ENCODE results near the gene LYPD1. TPM values are rescaled to one million over a fixed set of nuclear protein-coding genes. Genes with fewer than 3 reads are reported as not detected.

The LYPD1 gene
- total RNA-seq, 1 experiment from 2014 or later, result not detected

- ATAC-seq (no peak), DNase-seq (ENCODE audit: low read depth, low spot score) (no peak)
- no peak overlapping the region for H3K9ac ChIP-seq (ENCODE audit: low read length)
- no peak overlapping the region for H3K4me3 ChIP-seq (replicated peaks in 1 of 2; ENCODE audit: low read depth in 1 of 2, low read length in 2 of 2)
- no peaks in the 10 kb centered on the region for H3K27me3 ChIP-seq (ENCODE audit: insufficient read depth, low read length)
- no peaks in the 10 kb centered on the region for H3K9me3 ChIP-seq (ENCODE audit: control insufficient read depth in 1 of 2, insufficient read depth in 1 of 2, low read depth in 1 of 2, low read length in 2 of 2)
- peaks cover 0 to 23% of the 10 kb centered on the region in 2 experiments; a peak in 2 of 4 replicates for H3K4me1 ChIP-seq (ENCODE audit: control insufficient read depth in 1 of 2, insufficient read depth in 2 of 2, low read length in 2 of 2)
- no peaks in the 10 kb centered on the region for H3K9me2 ChIP-seq (ENCODE audit: insufficient read depth)
- intact Hi-C loops (cut with micrococcal nuclease), result no loop called here
- ChIA-PET RAD21 (ENCODE audit: low non-redundant PET in 1 of 2, low total read pairs in 2 of 2, uncharacterized antibody in 2 of 2, unreplicated experiment in 2 of 2) (no interaction called here), POLR2A (no interaction called here), CTCF (no interaction called here)
- H3K36me3 ChIP-seq (ENCODE audit: control insufficient read depth in 1 of 2, insufficient read depth in 2 of 2, low read length in 2 of 2), result no peaks in the 10 kb centered on the region
- H3K27ac ChIP-seq (ENCODE audit: low read depth, low read length), result 0 out of 2 replicates have a peak overlapping the region, but pooled peaks have one; percentile 13
- no peak overlapping the region for H3K4me2 ChIP-seq (ENCODE audit: low read length)
- H3K79me2 ChIP-seq (ENCODE audit: insufficient read depth, low read length), result no peaks in the 10 kb centered on the region
- H4K20me1 ChIP-seq (ENCODE audit: insufficient read depth), result no peaks in the 10 kb centered on the region
- no peak overlapping the region for H2AFZ ChIP-seq (ENCODE audit: low read depth, low read length, poor library complexity, severe bottlenecking)
- BruUV-seq (replicated peaks), result no TSS peak
- TF ChIP-seq FOSL1 (IDR thresholded peaks at IDR 0.05; ENCODE audit: low read depth) (peak; percentile 23; the same call in 1 of the 2 replicates), ATF3 (IDR thresholded peaks at IDR 0.05) (no peak), SP1 (IDR thresholded peaks at IDR 0.05; ENCODE audit: low read depth) (peak; percentile 46; the same call in 1 of the 2 replicates), JUND (IDR thresholded peaks at IDR 0.05) (peak; percentile 20; the same call in 1 of the 2 replicates), REST (IDR thresholded peaks at IDR 0.05; ENCODE audit: low read depth) (no peak)
Observed at GRCh38 chr2:132623096-132623839, 46.7 kb downstream of the LYPD1 start.
